ENCODE measurements around the gene CD244. TPM values are rescaled to one million over a fixed set of nuclear protein-coding genes. Genes with fewer than 3 reads are reported as not detected.

The CD244 gene
- total RNA-seq, 4 donors from 2014 or later, result 0.15 to 0.47 (median 0.27) TPM; not detected in 1

DNA sequence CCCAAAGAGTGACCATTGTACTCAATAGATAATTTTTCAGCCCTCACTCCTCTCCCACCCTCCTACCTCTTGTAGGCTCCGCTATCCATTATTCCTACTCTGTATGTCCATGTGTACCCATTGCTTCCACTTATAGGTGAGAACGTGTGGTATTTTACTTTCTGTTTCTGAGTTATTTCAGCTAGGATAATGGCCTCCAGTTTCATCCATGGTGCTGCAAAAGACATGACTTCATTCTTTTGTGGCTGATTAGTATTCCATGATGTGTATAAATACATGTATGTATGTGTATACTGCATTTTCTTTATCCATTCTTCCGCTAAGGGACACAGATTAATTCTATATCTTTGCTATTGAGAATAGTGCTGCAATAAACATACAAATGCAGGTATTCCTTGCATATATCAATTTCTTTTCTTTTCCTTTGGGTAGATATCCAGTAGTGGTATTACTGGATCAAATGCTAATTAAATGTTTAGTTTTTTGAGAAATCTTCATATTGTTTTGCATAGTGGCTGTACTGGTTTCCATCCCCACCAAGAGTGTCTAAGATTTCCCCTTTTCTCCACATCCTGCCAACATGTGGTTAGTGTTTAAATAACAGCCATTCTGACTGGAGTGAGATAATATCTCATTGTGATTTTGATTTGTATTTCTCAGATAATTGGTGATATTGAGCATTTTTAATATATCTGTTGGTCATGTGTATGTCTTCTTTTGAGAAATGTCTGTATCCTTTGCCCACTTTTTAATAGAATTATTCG is 61.9 kb downstream of the CD244 start:
- no peak overlapping the region for H3K4me3 ChIP-seq
- 38 to 51% methylated on average over 4 of the region's 4 CpGs for WGBS, 2 donors (ENCODE audit: low coverage in 1 of 2)
- no peaks in the 10 kb centered on the region for H3K9me3 ChIP-seq
- no peaks in the 10 kb centered on the region for H3K4me1 ChIP-seq
- no peak for ATAC-seq
- H3K27ac ChIP-seq, result no peak overlapping the region
- H3K36me3 ChIP-seq, result no peaks in the 10 kb centered on the region
- no peak for TF ChIP-seq POLR2AphosphoS5 (IDR thresholded peaks at IDR 0.05)
- no peak for TF ChIP-seq EP300 (IDR thresholded peaks at IDR 0.05)
- TF ChIP-seq, protein P1, sequence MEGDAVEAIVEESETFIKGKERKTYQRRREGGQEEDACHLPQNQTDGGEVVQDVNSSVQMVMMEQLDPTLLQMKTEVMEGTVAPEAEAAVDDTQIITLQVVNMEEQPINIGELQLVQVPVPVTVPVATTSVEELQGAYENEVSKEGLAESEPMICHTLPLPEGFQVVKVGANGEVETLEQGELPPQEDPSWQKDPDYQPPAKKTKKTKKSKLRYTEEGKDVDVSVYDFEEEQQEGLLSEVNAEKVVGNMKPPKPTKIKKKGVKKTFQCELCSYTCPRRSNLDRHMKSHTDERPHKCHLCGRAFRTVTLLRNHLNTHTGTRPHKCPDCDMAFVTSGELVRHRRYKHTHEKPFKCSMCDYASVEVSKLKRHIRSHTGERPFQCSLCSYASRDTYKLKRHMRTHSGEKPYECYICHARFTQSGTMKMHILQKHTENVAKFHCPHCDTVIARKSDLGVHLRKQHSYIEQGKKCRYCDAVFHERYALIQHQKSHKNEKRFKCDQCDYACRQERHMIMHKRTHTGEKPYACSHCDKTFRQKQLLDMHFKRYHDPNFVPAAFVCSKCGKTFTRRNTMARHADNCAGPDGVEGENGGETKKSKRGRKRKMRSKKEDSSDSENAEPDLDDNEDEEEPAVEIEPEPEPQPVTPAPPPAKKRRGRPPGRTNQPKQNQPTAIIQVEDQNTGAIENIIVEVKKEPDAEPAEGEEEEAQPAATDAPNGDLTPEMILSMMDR (IDR thresholded peaks at IDR 0.05), result no peak
- TF ChIP-seq POLR2A (IDR thresholded peaks at IDR 0.05), result no peak
- H3K27me3 ChIP-seq, result no peaks in the 10 kb centered on the region

DNA sequence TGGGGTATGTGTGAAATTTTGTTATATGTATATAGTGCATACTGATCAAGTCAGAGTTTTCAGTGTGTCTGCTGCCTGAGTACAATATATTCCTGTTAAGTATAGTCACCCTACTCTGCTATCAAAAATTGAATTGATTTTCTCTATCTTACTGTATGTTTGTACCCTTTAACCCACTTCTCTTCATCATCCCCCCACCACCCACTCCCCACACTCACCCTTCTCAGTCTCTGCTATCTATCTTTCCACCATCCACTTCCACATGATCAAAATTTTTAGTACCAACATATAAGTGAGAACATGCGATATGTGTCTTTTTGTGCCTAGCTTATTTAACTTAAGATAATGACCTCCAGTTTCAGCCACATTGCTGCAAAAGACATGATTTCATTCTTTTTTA is 62.5 kb downstream of the CD244 start:
- no peak overlapping the region for H3K4me3 ChIP-seq
- H3K27ac ChIP-seq, result no peak overlapping the region
- H3K9me3 ChIP-seq, result no peaks in the 10 kb centered on the region
- no peaks in the 10 kb centered on the region for H3K4me1 ChIP-seq
- WGBS, 2 donors (ENCODE audit: low coverage in 1 of 2), result 92 to 93% methylated on average over 1 of the region's 1 CpG
- ATAC-seq, result no peak
- H3K36me3 ChIP-seq, result no peaks in the 10 kb centered on the region
- no peaks in the 10 kb centered on the region for H3K27me3 ChIP-seq
- TF ChIP-seq POLR2A (IDR thresholded peaks at IDR 0.05) (no peak), POLR2AphosphoS5 (IDR thresholded peaks at IDR 0.05) (no peak), EP300 (IDR thresholded peaks at IDR 0.05) (no peak)
- TF ChIP-seq, protein P1 (IDR thresholded peaks at IDR 0.05), result no peak

DNA sequence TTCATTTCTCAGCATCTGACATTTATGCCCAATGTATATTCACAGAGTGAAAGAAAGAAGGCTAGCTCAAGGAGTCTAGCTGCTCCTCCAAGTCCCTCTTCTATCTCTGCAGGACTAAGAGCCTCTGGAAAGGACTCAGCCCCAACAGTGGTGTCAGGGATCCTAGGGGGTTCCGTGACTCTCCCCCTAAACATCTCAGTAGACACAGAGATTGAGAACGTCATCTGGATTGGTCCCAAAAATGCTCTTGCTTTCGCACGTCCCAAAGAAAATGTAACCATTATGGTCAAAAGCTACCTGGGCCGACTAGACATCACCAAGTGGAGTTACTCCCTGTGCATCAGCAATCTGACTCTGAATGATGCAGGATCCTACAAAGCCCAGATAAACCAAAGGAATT is 63.0 kb downstream of the CD244 start:
- Histone ChIP-seq H3K4me3 (no peak overlapping the region), H3K27me3 (no peaks in the 10 kb centered on the region), H3K9me3 (no peaks in the 10 kb centered on the region), H3K27ac (no peak overlapping the region), H3K4me1 (no peaks in the 10 kb centered on the region), H3K36me3 (no peaks in the 10 kb centered on the region)
- WGBS, 2 donors (ENCODE audit: low coverage in 1 of 2), result 88% methylated on average over 4 of the region's 5 CpGs; no CpG with 5 or more reads in 1 of the 2 donors
- no peak for ATAC-seq
- TF ChIP-seq, protein P1 (IDR thresholded peaks at IDR 0.05), result no peak
- TF ChIP-seq EP300 (IDR thresholded peaks at IDR 0.05) (no peak), POLR2AphosphoS5 (IDR thresholded peaks at IDR 0.05) (no peak), POLR2A (IDR thresholded peaks at IDR 0.05) (no peak)

DNA sequence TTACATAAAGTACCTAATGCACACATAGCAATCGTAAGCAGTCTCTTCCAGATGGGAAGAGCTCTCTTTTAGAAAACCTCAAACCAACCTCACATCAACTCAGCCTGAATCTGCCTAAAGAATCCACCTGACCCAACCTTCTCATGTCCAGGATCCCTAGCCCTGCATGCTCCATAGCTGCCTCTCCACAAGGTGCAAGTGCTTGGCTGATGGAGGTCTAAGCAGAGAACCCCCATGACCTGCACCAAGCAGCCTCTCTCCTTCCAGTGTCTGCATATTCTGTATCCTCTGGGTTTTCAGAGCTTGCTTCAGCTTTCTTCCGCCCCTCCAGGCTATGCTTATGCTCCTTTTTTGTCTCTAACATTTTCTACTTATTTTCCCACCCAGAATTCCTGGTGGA is 64.2 kb downstream of the CD244 start:
- Histone ChIP-seq H3K4me1 (no peaks in the 10 kb centered on the region), H3K9me3 (no peaks in the 10 kb centered on the region), H3K4me3 (no peak overlapping the region), H3K27me3 (no peaks in the 10 kb centered on the region), H3K36me3 (no peaks in the 10 kb centered on the region), H3K27ac (no peak overlapping the region)
- TF ChIP-seq POLR2A (IDR thresholded peaks at IDR 0.05) (no peak), POLR2AphosphoS5 (IDR thresholded peaks at IDR 0.05) (no peak), EP300 (IDR thresholded peaks at IDR 0.05) (no peak)
- TF ChIP-seq, protein P1 (IDR thresholded peaks at IDR 0.05), result no peak
- 80 to 85% methylated on average over 1 to 2 of the region's 2 CpGs for WGBS, 2 donors (ENCODE audit: low coverage in 1 of 2)
- no peak for ATAC-seq

DNA sequence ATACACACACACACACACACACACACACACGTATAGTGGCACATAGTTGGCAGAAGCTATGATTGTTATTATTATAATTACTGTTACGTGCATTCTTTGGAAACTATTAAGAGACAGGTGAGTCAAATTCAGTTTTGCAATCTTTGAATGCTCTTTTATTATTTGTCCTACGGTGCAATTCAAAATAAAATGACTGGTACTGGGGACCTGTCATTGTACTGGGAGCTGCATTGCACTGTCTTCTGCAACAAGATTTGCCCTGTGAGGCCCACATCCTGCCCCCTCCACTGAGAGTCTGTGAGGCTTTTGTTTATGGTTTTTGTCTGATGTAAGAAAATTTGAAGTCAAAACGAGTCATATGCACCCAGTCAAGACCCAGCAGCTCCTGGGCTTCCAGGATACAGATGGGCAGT is 64.8 kb downstream of the CD244 start:
- Histone ChIP-seq H3K9me3 (no peaks in the 10 kb centered on the region), H3K4me3 (no peak overlapping the region), H3K4me1 (no peaks in the 10 kb centered on the region), H3K27ac (no peak overlapping the region), H3K27me3 (no peaks in the 10 kb centered on the region), H3K36me3 (no peaks in the 10 kb centered on the region)
- 25 to 39% methylated on average over 4 of the region's 4 CpGs for WGBS, 2 donors (ENCODE audit: low coverage in 1 of 2)
- TF ChIP-seq, protein P1 (IDR thresholded peaks at IDR 0.05), result no peak
- TF ChIP-seq POLR2AphosphoS5 (IDR thresholded peaks at IDR 0.05), result no peak
- TF ChIP-seq EP300 (IDR thresholded peaks at IDR 0.05), result no peak
- TF ChIP-seq POLR2A (IDR thresholded peaks at IDR 0.05), result no peak
- no peak for ATAC-seq

All from gastroesophageal sphincter (tissue), 4 donors.